HG03175 (cell line): ENCODE measurements around the gene DNAAF5.
A peak's percentile ranks its signal among the peaks of the same experiment; 100 is the strongest.

Experiments used
- ATAC-seq: cut with Tn5 transposase; IDR thresholded peaks from one replicate; pipeline ENCODE4 v1.9.1; 2021; ENCODE audit warnings: mild to moderate bottlenecking, moderate library complexity; ENCODE audit not compliant: unreplicated experiment

DNAAF5 gene

DNA sequence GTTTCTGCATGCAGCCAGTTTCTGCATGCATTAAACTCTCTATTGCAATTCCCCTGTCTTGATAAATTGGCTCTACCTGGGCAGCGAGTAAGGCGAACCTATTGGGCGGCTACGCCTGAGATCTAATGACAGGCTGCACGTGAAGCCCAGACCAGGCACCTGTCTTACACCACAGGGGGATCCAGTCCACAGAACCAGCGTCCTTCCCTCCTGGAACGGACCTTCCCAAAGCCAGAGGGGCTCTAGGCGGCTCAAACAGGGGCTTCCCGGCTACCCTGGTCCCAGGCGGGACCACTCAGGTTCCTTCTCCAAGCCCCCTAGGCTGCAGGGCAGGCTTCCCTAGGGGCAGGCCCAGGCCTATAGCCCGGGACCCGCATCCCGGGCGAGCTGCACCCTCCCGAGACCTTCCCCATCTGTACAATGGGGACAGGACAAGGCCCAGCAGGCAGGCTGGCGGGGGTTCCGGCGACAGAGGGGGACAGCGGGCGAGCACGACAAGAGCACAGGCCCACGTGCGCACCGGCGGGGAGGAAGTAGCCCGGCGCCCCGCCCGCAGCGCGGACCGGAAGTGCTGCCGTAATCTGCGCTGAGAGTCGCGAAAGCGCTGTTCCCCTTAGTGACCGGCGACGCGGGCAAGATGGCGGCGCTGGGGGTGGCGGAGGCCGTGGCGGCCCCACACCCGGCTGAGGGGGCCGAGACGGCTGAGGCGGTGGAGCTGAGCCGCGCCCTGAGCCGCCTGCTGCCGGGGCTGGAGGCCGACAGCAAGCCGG is at the start of gene DNAAF5:
Gene DNAAF5 (plus strand): TSS at position 616 of the 770 bp plus-strand sequence. CDS start 22 bp downstream, at position 638.
- peak; percentile 84 for ATAC-seq

DNA sequence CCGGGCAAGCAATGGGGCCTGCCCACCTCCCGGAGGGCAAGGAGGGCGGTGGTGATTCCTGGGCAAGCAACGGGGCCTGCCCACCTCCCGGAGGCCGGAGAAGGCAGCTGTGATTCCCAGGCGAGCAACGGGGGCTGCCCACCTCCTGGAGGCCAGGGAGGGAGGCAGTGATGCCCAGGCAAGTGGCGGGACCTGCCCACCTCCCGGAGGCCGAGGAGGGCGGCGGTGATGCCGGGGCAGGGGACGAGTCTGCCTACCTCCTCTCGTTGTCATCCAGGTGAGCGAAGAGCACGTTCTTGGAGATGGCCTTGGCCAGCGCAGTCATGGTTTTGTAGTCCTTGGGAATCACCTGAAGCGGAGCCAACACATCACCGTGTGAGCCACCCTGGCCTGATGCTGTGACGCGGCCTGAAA is 49.5 kb upstream of the DNAAF5 start:
- no peak for ATAC-seq

DNA sequence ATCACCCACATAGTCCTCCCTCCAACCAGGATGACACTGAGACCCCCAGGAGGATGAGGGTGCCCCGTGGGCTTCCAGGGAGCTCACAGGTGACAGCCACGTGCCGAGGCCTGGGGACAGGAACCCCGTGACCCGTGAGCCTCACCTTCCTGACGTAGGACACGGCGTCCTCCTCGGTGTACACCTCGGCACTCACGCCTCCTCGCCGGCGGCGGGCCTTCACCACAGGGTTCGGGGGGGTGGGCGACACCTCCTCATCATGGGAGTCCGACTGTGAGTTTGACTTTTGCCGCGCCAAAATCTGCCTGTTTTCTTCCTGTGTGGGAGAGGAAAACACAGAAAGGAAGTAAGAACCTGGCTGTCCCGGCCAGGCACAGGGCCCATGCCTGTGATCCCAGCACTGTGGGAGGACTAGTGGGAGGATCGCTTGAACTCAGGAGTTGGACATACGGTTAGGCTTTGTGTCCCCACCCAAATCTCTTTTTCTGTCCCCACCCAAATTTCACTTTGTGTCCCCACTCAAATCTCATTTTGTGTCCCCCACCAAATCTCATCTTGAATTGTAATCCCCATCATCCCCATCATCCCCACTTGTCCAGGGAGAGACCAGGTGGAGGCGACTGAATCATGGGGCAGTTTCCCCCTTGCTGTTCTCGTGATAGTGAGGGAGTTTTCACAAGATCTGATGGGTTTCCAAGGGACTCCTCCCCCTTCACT is 45.9 kb upstream of the DNAAF5 start:
- no peak for ATAC-seq

DNA sequence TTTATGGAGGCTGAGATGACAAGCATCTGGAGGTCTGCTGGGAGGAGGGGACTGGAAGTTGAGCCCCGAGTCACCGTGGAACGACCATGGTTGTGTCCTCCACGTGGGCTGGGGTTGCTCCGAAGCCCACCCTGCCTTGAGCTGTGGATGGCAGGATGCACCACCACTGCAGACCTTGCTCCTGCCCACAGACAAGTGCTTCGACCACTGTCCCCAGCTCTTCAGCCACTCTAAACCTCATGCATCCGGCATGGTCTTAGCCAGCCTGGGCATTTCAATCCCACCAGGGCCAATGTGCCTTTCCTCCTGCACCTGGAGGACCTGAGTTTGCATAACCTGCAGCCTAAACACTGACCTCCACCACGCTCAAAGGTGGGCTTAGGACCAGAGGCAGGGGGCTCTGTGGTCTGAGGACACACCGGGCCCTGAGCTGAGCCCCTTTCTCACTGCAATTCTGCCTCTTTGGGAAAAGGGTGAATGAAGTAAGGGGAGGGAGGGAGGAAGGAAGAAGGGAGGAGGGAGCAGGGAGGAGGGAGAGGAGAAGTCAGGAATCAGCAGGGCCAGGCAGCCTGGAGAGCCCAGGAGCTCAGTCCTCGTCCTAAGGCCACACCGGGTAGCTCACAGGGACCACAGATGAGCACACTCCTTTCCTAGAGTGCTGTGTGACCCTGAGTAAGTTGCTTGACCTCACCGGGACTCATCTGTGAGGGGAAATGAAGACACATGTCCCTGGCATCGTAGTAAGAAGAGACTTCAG is 44.8 kb upstream of the DNAAF5 start:
- no peak for ATAC-seq

DNA sequence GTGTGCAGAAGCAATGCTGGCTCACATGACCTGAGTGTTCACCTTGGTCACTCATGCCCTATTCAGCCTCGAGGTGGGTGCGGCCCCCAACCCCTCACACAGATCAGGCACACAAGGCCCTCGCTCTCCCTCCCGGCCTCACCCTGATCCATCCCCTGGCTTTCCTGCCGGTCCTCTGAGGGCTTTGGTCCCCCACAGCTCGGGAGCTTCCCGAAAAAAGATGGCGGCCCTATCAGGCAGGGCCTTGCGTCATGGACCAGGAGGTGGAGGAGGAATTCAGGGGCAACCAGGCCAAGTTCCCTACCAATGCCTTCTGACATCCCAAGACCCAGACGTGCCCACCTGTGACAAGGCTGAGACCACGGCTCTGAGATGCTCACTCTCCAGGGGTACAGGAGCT is 43.7 kb upstream of the DNAAF5 start:
- no peak for ATAC-seq

DNA sequence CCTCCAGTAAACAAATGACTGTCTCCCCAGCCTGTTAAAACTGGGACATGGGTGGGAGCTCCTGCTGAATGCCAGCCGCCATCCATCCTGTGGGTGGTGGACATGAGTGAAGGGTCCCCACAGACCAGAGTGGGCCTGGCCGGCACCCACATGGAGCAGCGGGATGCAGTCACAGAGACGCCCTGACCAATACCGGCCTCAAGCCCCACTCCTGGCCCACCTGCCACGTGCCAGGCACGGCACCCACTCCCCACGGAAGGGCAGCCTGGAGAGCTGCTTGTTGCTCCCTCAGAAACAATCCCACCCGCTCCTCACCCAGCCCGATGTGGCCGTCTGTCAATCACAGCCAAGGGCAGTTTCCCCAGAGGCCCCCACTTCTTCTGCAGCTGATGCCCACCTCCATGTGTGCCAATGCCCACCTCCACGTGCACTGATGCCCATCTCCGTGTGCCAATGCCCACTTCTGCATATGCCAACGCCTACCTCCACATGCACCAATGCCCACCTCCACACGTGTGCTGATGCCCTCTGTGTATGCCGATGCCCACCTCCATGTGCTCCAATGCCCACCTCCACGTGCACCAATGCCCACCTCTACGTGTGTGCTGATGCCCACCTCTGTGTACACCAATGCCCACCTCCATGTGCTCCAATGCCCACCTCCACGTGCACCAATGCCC is 42.8 kb upstream of the DNAAF5 start:
- ATAC-seq: no peak

DNA sequence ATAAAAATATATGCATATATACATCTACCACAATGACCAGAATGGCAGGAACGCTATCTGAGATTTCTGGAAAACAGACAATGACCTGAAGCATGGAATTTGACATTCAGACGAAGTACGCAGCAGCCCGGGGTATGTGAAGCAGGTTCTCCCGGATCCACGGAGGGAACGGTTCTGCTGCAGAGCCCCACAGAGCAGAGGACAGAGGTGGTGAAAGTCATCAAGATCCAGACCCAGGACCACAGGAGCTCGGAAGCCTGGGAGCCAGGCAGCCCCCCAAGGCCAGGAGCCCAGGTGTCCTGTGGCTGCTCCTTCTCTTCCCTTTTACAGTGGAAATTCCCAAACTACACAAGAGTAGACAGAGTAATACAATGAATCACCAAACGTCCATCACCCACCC is 42.1 kb upstream of the DNAAF5 start:
- no peak for ATAC-seq

DNA sequence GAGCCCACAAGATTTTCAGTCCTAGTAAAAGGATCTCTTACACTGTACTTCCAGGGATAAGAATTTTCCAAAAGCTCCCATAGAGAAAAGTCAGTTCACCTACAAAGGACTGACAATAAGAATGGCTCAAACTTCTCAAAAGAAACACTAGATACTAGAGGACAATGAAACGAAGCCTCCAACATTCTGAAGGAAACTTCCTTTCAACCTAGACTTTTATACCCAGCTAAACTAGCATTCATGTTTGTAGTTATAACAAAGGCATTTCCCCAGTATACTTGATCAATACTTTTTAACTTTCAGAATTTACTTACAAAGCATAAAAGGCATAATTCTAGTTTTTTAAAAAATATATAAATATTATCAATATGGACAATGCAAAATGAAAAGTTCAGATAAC is 41.0 kb upstream of the DNAAF5 start:
- no peak for ATAC-seq

DNA sequence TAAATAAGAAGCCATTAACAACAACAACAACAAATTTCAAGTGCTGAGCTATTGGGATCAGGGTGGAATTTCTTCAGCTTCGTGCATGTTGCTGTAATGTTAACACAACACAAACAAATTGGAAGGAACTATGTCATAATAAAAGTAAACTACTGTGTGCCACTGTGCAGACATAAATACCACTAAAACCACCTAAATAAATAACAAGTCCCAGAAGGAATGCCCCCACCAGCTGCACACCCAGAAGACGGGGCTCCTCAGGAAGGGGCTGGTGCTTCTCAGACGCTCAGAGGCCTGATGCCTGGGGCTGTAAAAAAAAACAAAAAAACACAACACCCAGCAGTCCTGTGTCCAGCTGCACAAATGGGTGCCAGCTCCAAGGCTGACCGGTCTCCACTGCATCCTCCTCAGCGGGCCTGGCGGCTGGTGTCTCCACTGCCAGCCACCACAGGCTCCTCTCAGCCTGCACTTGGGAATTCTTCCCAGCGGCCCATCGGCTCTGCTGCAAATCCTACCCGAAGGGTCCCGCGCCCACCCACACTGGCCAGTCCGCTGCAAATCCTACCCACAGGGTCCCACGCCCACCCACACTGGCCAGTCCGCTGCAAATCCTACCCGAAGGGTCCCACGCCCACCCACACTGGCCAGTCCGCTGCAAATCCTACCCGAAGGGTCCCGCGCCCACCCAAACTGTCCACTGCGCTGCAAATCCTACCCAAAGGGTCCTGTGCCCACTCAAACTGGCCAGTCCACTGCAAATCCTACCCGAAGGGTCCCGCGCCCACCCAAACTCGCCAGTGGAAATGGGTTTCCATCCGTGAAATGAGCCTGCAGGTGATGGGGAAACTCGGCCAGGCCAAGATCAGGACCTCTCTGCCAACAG is 35.8 kb upstream of the DNAAF5 start:
- ATAC-seq: no peak

DNA sequence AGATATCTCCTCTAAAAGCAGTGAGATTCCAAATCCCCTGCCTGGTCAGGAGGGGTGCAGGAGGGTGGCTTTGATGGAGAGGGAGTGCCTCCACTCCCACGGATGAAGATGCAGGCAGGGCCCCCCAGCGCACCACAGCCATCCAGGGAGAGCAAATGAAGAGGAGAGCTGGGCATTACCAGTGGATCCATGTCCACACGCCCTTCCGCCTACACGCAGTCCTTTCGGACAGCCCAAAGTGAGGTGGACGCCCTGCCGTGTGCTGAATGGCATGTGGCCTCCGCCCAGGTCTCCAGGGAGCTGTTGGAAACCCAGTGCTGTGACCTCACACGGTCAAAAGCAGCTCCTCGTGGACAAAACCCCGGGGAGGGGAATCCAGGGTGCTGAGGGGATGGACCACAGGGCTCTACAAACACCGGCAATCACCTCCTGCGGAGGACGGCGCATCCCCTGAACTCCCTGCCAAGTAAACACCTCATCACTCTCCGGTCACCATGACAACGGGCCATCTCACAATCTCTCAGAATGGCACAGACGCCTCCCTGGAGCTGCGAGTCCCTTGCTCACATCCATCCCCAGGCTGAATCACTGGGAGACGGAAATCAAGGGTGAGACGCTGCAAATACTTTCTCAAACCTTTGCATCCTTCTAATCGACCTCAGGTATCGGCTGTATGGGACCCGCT is 35.0 kb upstream of the DNAAF5 start:
- ATAC-seq: no peak

DNA sequence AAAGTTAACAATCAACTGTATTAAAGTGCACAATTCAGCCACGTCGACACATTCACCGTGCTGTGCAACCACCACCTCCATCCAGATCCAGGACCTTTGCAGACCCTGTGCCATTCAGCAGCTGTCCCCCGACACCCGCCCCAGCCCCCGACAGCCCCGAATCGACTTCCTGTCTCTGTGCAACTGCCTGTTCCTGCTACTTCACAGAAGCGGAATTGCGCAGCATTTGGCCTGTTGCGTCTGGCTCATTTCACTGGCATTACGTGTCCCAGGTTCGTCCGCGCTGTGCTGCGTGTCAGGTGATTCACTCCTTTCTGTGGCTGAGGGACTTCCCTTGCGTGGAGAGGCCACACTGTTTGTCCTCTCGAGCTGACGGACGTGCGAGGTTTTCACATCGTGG is 33.2 kb upstream of the DNAAF5 start:
- ATAC-seq: no peak

DNA sequence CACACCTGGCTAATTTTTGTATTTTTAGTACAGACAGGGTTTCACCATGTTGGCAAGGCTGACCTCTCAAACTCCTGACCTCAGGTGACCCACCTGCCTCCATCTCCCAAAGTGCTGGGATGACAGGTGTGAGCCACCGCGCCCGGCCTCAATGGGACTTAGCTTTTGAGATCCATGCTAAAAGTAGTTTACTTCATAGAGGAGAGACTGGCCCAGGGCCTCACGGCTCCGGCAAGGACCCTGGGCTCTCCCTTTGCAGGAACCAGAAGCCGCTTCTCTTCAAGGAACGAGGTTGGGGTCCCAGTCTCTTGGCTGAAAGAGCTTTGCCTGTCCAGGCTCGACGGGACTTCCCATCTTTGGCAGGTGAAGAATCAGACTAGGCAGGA is 30.1 kb upstream of the DNAAF5 start:
- ATAC-seq: no peak

DNA sequence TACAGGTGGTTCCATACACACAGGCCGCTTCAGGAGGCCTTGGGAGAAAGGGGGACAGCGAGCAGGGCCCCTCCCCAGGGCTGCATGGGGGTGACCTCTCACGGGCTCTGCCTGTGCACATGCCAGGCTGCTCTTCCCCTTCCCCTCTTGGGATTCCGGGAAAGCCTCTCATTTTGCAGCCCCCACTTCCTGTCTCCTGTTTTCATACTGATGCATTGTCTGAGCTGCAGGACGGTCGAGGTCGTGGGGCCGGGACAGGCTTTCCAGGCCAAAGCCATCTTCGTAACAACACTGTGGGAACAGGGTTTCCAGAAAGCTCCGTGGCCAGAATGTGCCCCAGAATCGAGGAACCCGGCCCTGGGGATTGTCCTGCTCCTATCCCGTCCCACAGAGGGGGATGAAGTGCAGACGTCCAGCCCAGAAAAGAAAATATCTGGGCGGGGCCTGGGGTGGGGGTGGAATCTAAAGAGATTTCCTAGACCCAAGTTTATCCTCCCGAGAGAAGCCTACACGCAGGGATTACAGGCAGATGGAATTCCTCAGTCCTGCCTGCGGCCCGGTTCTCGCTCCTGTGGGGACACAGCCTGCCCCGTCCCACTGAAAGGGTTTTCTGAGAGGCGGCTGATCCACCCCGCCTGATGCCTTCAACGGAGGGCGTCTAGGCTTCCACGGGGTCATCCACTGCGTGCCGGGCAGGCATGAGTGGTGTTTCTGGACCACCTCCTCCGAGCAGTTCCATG is 29.5 kb upstream of the DNAAF5 start:
- ATAC-seq: no peak

DNA sequence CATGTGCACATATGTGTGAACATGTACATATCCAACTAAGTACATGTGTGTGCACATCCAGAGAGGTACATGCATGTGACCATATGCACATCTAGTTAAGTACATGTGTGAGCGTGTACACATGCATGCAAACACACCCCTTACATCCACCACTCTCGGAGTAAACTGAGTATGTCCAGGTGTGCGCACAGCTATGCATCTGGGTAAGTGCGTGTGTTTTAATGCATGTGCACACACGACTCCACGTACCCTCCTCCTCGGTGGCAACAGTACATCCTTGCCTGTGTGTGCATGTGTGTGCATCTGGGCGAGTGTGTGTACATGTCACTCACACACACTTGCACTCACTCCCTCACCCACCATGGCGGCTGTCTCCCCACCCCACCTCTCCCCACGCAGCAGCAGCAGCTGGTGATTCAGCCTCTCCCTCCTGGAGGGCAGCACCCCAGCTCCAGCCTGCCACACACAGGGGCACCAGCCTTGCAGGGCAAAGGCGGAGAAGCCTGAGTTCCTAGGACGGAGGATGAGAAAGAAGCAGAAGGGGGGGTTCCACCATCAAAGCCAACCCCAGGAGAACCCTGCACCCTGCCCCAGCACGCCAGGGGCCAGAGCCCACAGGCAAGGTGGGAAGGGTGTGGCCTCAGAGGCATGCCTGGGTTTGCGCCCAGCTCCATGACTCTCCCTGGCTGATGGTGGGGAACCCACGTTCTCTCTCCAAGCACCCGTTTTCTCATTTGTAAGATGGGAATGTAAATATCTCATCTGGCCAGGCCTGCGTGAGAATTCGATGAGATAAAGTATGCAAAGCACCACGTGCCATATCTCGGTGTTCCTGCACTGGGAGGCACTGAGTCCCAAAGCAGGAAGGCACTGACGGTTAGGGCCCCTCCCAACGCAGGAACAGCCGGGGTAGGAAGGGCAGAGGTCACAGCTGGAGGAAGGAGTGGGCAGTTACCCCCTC is 27.7 kb upstream of the DNAAF5 start:
- no peak for ATAC-seq

DNA sequence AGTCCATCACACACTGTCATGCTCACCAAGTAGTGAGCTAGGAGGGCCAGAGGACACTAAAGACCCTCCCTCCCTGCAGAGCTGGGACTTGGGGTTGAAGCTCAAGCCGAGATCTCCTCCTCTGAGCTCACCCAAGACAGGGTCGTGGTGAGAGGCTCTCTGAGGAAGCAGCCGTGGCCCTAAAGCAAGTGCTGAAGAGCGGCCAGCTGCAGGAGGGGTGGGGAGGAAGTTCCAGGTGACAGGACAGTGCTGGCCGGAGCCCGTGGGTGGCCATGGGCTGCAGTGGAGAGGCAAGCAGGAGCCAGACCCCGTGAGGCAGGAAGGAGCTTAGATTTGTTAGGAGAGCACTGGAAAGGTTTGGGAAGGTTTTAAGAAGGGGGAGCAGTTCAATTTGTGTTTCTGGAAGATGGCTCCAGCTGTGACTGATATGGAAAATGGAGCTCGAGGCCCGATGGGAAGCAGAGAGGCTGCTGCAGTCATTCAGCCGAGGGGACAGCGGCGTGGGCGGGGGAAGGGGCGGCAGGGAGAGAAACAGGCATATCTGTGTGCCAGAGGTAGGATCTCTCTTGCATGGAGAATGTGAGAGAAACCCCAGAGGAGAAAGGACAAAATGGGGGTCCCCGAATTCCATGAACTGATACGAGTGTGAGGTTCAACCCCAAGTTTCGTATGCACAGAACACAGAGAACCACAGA is 26.9 kb upstream of the DNAAF5 start:
- ATAC-seq: no peak

DNA sequence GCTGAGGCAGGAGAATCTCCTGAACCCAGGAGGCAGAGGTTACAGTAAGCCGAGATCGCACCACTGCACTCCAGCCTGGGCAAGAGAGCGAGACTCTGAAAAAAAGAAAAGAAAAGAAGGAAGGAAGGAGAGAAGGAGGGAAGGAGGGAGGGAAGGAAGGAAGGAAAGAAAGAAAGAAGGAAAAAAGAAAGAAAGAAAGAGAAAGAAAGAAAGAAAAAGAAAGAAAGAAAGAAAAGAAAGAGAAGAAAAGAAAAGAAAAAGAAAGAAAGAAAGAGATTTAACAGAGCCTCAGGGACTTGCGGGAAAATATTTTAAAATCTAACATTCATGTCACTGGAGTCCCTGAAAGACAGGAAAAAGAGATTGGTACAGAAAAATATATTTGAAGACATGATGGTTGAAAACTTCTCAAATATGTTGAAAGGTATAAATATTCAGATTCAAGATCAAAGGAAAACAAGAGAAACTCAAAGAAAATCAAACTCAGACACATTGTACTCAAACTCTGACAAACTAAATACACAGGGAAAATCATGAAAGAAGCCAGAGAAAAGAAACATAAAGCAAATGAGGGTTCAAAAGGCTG is 25.3 kb upstream of the DNAAF5 start:
- ATAC-seq: no peak

DNA sequence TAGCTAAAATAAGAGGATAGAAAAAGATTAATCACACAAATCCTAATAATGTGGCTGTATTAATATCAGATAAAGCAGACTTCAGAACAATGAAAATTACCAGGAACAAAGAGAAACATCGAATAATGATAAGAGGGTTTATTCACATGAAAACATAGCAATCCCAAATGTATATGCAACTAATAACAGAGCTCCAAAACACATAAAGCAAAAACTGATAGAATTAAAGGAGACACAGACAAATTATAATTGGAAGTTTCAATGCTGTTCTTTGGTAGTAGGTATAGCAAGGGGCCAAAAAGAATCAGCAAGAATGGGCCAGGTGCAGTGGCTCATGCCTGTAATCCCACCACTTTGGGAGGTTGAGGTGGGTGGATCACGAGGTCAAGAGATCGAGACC is 23.4 kb upstream of the DNAAF5 start:
- no peak for ATAC-seq
